Measurements from ENCODE around the gene ELANE.

DNA sequence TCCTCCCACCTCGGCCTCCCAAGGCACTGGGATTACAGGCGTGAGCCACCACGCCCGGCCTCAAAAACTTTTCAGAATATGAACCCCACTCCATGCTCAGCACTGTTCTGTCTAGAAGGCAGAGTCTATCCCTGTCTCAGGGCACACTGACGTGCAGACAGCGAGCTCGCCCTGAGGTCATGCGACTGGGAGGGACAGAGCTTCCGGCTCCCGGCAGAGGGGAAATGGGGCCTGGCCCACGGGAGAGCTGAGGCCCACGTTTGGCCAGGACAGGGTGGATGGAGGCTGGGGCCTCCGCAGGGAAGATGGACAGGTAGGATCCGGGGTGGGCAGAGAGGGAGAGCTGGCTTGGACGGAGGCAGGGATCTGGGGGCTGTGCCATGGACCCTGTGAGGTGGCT, 27.2 kb upstream of the ELANE start:
- TF ChIP-seq, protein P1, sequence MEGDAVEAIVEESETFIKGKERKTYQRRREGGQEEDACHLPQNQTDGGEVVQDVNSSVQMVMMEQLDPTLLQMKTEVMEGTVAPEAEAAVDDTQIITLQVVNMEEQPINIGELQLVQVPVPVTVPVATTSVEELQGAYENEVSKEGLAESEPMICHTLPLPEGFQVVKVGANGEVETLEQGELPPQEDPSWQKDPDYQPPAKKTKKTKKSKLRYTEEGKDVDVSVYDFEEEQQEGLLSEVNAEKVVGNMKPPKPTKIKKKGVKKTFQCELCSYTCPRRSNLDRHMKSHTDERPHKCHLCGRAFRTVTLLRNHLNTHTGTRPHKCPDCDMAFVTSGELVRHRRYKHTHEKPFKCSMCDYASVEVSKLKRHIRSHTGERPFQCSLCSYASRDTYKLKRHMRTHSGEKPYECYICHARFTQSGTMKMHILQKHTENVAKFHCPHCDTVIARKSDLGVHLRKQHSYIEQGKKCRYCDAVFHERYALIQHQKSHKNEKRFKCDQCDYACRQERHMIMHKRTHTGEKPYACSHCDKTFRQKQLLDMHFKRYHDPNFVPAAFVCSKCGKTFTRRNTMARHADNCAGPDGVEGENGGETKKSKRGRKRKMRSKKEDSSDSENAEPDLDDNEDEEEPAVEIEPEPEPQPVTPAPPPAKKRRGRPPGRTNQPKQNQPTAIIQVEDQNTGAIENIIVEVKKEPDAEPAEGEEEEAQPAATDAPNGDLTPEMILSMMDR (IDR thresholded peaks at IDR 0.05): no peak
- TF ChIP-seq POLR2A (IDR thresholded peaks at IDR 0.05): no peak

Measured in adrenal gland (tissue), 5 donors.